H1 (cell line): ENCODE results near the gene SULF2. TPM values are rescaled to one million over a fixed set of nuclear protein-coding genes. Genes with fewer than 3 reads are reported as not detected.

Experiments
- CTCF ChIA-PET: fragments of 300-600 bp; sonication (Branson Sonifier 250); formaldehyde crosslinking; loops from one replicate; lab custom pipeline; 2021; ENCODE audit not compliant: partially characterized antibody; lab: Charles Lee
- POLR2A ChIA-PET: fragments of 300-600 bp; sonication (Branson Sonifier 250); formaldehyde crosslinking; loops from one replicate; lab custom pipeline; 2021; ENCODE audit warnings: inconsistent platforms; ENCODE audit not compliant: partially characterized antibody; lab: Charles Lee
- DNase-seq, 2 experiments: peaks; one replicate each; pipeline versions ENCODE4 v3.0.0 to v3.0.0-alpha.2; 2010 to 2022; ENCODE audit warnings: low spot score in 2 of 2, low read depth in 1 of 2, mixed read lengths in 1 of 2
- FAIRE-seq: peaks from 2 replicates; lab custom pipeline; 2011; peaks lifted over from hg19 to GRCh38; lab: Jason Lieb, UNC
- H2AFZ ChIP-seq: 2 replicates; pipeline ENCODE4 v1.8.1; 2012; ENCODE audit warnings: low read length, inconsistent platforms
- H2AK5ac ChIP-seq: 2 replicates; pipeline ENCODE4 v1.6.1; 2013; ENCODE audit warnings: low read depth, low read length
- H2BK120ac ChIP-seq: replicated peaks from 2 replicates; pipeline ENCODE3; 2013; ENCODE audit warnings: low read depth, low read length, inconsistent platforms
- H2BK12ac ChIP-seq: 2 replicates; pipeline ENCODE4 v1.6.1; 2013; ENCODE audit warnings: low read depth, low read length
- H2BK15ac ChIP-seq: 2 replicates; pipeline ENCODE4 v1.6.1; 2013; ENCODE audit warnings: low read length
- H2BK20ac ChIP-seq: 2 replicates; pipeline ENCODE4 v1.6.1; 2013; ENCODE audit warnings: low read length
- H2BK5ac ChIP-seq: 2 replicates; pipeline ENCODE4 v1.6.1; 2013; ENCODE audit warnings: low read depth, low read length
- H3K14ac ChIP-seq: 2 replicates; pipeline ENCODE4 v1.6.1; 2013; ENCODE audit warnings: inconsistent platforms; ENCODE audit not compliant: insufficient read length
- H3K18ac ChIP-seq: 2 replicates; pipeline ENCODE4 v1.6.1; 2013; ENCODE audit warnings: low read length; ENCODE audit errors: extremely low read depth
- H3K23ac ChIP-seq: 2 replicates; pipeline ENCODE4 v1.6.1; 2013; ENCODE audit warnings: inconsistent platforms; ENCODE audit not compliant: insufficient read length
- H3K23me2 ChIP-seq: 2 replicates; pipeline ENCODE4 v1.6.1; 2013; ENCODE audit warnings: low read depth, low read length
- H3K27ac ChIP-seq: 2 replicates; pipeline ENCODE4 v1.6.1; 2011; ENCODE audit warnings: low read depth, low read length, inconsistent platforms
- H3K27me3 ChIP-seq, 4 experiments: replicated peaks in 1 of 4; 1 replicate in 1 of 4; 2 replicates in 3 of 4; pipeline versions ENCODE4 v1.6.1 to v1.8.1; 2011 to 2013; ENCODE audit warnings: low read length in 3 of 4, mild to moderate bottlenecking in 3 of 4, inconsistent platforms in 2 of 4, mixed read lengths in 2 of 4, moderate library complexity in 1 of 4; ENCODE audit not compliant: control insufficient read depth in 3 of 4, insufficient read depth in 3 of 4; ENCODE audit errors: extremely low read depth in 1 of 4
- H3K36me3 ChIP-seq, 4 experiments: 2 replicates each; pipeline versions ENCODE4 v1.6.1 to v1.8.1; 2011 to 2013; ENCODE audit warnings: mild to moderate bottlenecking in 4 of 4, low read length in 3 of 4, moderate library complexity in 2 of 4, control low read depth in 1 of 4, inconsistent platforms in 1 of 4; ENCODE audit not compliant: insufficient read depth in 4 of 4, control insufficient read depth in 2 of 4
- H3K4ac ChIP-seq: replicated peaks from 2 replicates; pipeline ENCODE3; 2013; ENCODE audit warnings: low read length, low read depth, mixed read lengths, inconsistent platforms; ENCODE audit not compliant: insufficient read length
- H3K4me1 ChIP-seq, 4 experiments: replicated peaks in 1 of 4; 1 replicate in 1 of 4; 2 replicates in 3 of 4; pipeline versions ENCODE4 v1.6.1 to v1.8.1; 2011 to 2013; ENCODE audit warnings: low read length in 3 of 4, inconsistent platforms in 2 of 4, mixed read lengths in 1 of 4; ENCODE audit not compliant: insufficient read depth in 4 of 4, control insufficient read depth in 3 of 4
- H3K4me2 ChIP-seq, 2 experiments: 2 replicates each; pipeline versions ENCODE4 v1.6.1 to v1.8.1; 2011 to 2013; ENCODE audit warnings: low read depth in 2 of 2, low read length in 2 of 2, control low read depth in 1 of 2, inconsistent platforms in 1 of 2, mild to moderate bottlenecking in 1 of 2; ENCODE audit not compliant: insufficient read depth in 1 of 2
- H3K4me3 ChIP-seq, 4 experiments: fragments of 200-600, 300-600 bp in 1 of 4; sonication (generic), shearing (Covaris generic), sonication (Bioruptor Twin) in 1 of 4; 2 replicates each; pipeline versions ENCODE4 v1.5.1 to v1.8.1; 2011 to 2016; ENCODE audit warnings: low read length in 4 of 4, low read depth in 3 of 4, control low read depth in 2 of 4, inconsistent platforms in 2 of 4, mild to moderate bottlenecking in 2 of 4, mixed read lengths in 1 of 4, moderate library complexity in 1 of 4; ENCODE audit not compliant: insufficient read depth in 2 of 4; ENCODE audit errors: extremely low read depth in 1 of 4
- H3K56ac ChIP-seq: replicated peaks from 2 replicates; pipeline ENCODE3; 2013; ENCODE audit warnings: low read depth, mild to moderate bottlenecking, mixed read lengths, low read length, inconsistent platforms; ENCODE audit not compliant: insufficient read length
- H3K79me1 ChIP-seq: 2 replicates; pipeline ENCODE4 v1.6.1; 2013; ENCODE audit warnings: low read depth, low read length, control low read depth
- H3K79me2 ChIP-seq, 2 experiments: 2 replicates each; pipeline versions ENCODE4 v1.6.1 to v1.8.1; 2012 to 2013; ENCODE audit warnings: low read length in 2 of 2, mild to moderate bottlenecking in 2 of 2, inconsistent platforms in 1 of 2; ENCODE audit not compliant: insufficient read depth in 2 of 2, control insufficient read depth in 1 of 2
- H3K9ac ChIP-seq, 4 experiments: replicated peaks in 1 of 4; 1 replicate in 1 of 4; 2 replicates in 3 of 4; pipeline versions ENCODE4 v1.6.1 to v1.8.1; 2011 to 2013; ENCODE audit warnings: low read depth in 3 of 4, low read length in 3 of 4, control low read depth in 2 of 4, mild to moderate bottlenecking in 2 of 4, moderate library complexity in 2 of 4, inconsistent platforms in 1 of 4; ENCODE audit errors: extremely low read depth in 1 of 4
- H3K9me3 ChIP-seq, 2 experiments: 2 replicates each; pipeline versions ENCODE4 v1.6.1 to v1.8.1; 2012 to 2013; ENCODE audit warnings: mild to moderate bottlenecking in 2 of 2, moderate library complexity in 2 of 2, control low read depth in 1 of 2, inconsistent platforms in 1 of 2, low read depth in 1 of 2, low read length in 1 of 2, mixed read lengths in 1 of 2; ENCODE audit not compliant: insufficient read depth in 2 of 2
- H4K20me1 ChIP-seq, 2 experiments: replicated peaks in 1 of 2; 2 replicates each; pipeline versions ENCODE3 to v1.8.1; 2011 to 2013; ENCODE audit warnings: inconsistent platforms in 2 of 2, low read length in 2 of 2, mild to moderate bottlenecking in 1 of 2; ENCODE audit not compliant: insufficient read depth in 2 of 2, control insufficient read depth in 1 of 2
- H4K5ac ChIP-seq: 2 replicates; pipeline ENCODE4 v1.6.1; 2013; ENCODE audit warnings: low read length, low read depth, mixed read lengths, inconsistent platforms; ENCODE audit not compliant: insufficient read length
- H4K8ac ChIP-seq: 2 replicates; pipeline ENCODE4 v1.8.0; 2013; ENCODE audit warnings: mild to moderate bottlenecking, moderate library complexity, low read length, inconsistent platforms; ENCODE audit not compliant: insufficient read depth; ENCODE audit errors: extremely low read depth
- H4K91ac ChIP-seq: replicated peaks from 2 replicates; pipeline ENCODE3; 2013; ENCODE audit warnings: low read length, mixed read lengths, inconsistent platforms; ENCODE audit not compliant: insufficient read length
- KDM1A ChIP-seq: fragments of 200-600, 300-600 bp; sonication (generic); IDR thresholded peaks from 2 replicates; pipeline ENCODE4 v1.7.1; 2016; ENCODE audit warnings: mild to moderate bottlenecking, low read length, borderline replicate concordance
- POLR2A ChIP-seq, 2 experiments: IDR thresholded peaks; 1 replicate in 1 of 2; 2 replicates in 1 of 2; pipeline ENCODE4 v1.6.1; 2011; ENCODE audit warnings: low read depth in 2 of 2, low read length in 2 of 2, mild to moderate bottlenecking in 2 of 2; ENCODE audit errors: control extremely low read depth in 1 of 2
- WGBS, 2 experiments: shearing (Covaris generic) in 1 of 2; methylation state at CpG; one replicate each; pipeline versions ENCODE4 v1.1.6 to v1.1.7; 2013 to 2015; ENCODE audit warnings: low lambda C conversion rate in 2 of 2, mixed read lengths in 2 of 2, inconsistent platforms in 1 of 2, low coverage in 1 of 2, missing lambda C conversion rate in 1 of 2; ENCODE audit not compliant: insufficient replicate concordance in 2 of 2, insufficient coverage in 1 of 2, insufficient read length in 1 of 2; ENCODE audit errors: extremely low coverage in 1 of 2, missing lambda C conversion rate in 1 of 2; 5-methylcytosine and 5-hydroxymethylcytosine counted together
- polyA plus RNA-seq, 7 experiments: library from polyadenylated mRNA; depleted of rRNA in 3 of 7; stranded (reverse) in 5 of 7; unstranded in 2 of 7; fragments of >200 nt in 5 of 7; fragments of 200-250 nt in 2 of 7; gene quantifications; 1 replicate in 5 of 7; 2 replicates in 1 of 7; 4 replicates in 1 of 7; pipeline versions ENCODE4 v1.2.1 to v1.2.3, GENCODE V29; 2011 to 2013; ENCODE audit warnings: missing spikeins in 2 of 7, mixed read lengths in 2 of 7
- total RNA-seq: library from RNA; stranded (reverse); fragmentation: NEBNext Ultra II Directional; extraction: Animal tissue kit (Norgen Biotek cat#: 25700); gene quantifications from 2 replicates; pipeline ENCODE4 v1.2.1, GENCODE V29; 2021

The SULF2 gene
- total and polyA plus RNA-seq, 2 of the 8 experiments (the other 6 are each of a cell fraction or from before 2014, with no cell fraction given) = 15.7 to 28.2 TPM

GRCh38 chr20:47809161-47809960, 24.1 kb upstream of the SULF2 start:
- no peak for TF ChIP-seq POLR2A (IDR thresholded peaks at IDR 0.05; ENCODE audit: control extremely low read depth in 1 of 2, low read depth in 2 of 2, low read length in 2 of 2)
- TF ChIP-seq KDM1A = no peak
- Histone ChIP-seq H3K18ac (no peak overlapping the region), H4K91ac (no peak overlapping the region), H3K23ac (no peak overlapping the region), H2BK5ac (no peak overlapping the region), H3K79me1 (no peaks in the 10 kb centered on the region), H2BK12ac (no peak overlapping the region), H3K14ac (no peak overlapping the region), H4K8ac (no peak overlapping the region), H3K36me3 (no peaks in the 10 kb centered on the region), H3K9me3 (no peaks in the 10 kb centered on the region), H2AFZ (no peak overlapping the region), H2BK20ac (no peak overlapping the region), H3K23me2 (no peaks in the 10 kb centered on the region), H3K79me2 (no peaks in the 10 kb centered on the region), H3K56ac (no peak overlapping the region), H3K4me2 (no peak overlapping the region), H4K5ac (no peak overlapping the region), H3K4ac (no peak overlapping the region), H3K27me3 (peaks cover 0 to 6% (median 2%) of the 10 kb centered on the region in 4 experiments; a peak in 3 of 7 replicates), H3K4me1 (peaks cover 0 to 10% (median 1%) of the 10 kb centered on the region in 4 experiments; a peak in 5 of 7 replicates), H2BK15ac (no peak overlapping the region), H2BK120ac (no peak overlapping the region), H4K20me1 (no peaks in the 10 kb centered on the region), H3K27ac (no peak overlapping the region), H3K4me3 (no peak overlapping the region), H3K9ac (no peak overlapping the region), H2AK5ac (no peak overlapping the region)
- no peak for DNase-seq
- FAIRE-seq = no peak
- WGBS, 2 experiments = 88% methylated on average over 15 of the region's 15 CpGs; no CpG with 5 or more reads in 1 of the 2 experiments
- ChIA-PET POLR2A (interaction anchor here (0.9 kb wide), 1 partner anchor 10 kb away, joined by 3 read pairs; no protein-coding TSS in a partner anchor), CTCF (interaction anchor here (0.9 kb wide), 1 partner anchor 23 kb away, joined by 3 read pairs; no protein-coding TSS in a partner anchor)
